Measurements from ENCODE around the gene TSPAN14.

TSPAN14 gene

DNA sequence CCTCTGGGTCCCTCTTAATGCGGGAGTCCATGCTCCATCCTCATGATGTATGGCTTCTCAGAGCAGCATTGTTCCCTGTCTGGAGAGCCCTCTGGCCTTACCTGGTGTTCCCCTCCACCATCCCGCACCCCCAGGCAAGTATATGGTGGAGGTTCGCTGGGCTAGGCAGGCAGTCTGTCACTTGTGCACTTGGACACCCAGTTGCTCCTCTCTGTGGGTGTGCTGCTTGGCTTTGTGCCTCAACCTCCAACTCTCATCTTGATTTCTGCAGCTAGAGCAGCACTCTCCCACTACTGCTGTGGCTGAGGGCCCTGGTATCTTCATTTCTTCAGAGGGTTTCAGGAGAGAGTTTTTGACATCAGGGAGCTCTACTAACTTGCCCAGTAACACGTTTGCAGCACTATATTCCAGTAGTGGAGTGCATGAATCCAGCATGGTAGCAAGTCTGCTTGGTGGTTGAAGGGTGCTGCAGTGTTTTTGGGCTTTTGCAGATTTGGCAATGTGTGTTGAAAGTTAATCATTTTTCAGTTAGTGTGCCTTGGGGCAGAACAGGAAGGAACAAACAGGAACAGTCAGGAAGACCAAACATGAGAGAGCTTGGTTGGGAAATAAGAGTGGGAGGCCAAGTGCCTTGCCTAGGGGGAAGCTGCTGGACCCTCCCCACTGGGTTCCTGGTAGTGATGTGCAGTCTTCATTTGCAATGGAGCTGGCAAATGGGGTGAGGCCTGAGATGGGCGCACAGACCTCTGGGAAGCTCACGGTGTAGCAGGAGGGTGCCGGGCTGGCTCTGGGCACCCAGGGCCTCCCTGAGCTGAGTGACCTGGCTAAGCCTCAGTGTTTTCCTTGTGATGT lies 37.4 kb downstream of the TSPAN14 start:
- no peak for DNase-seq

DNA sequence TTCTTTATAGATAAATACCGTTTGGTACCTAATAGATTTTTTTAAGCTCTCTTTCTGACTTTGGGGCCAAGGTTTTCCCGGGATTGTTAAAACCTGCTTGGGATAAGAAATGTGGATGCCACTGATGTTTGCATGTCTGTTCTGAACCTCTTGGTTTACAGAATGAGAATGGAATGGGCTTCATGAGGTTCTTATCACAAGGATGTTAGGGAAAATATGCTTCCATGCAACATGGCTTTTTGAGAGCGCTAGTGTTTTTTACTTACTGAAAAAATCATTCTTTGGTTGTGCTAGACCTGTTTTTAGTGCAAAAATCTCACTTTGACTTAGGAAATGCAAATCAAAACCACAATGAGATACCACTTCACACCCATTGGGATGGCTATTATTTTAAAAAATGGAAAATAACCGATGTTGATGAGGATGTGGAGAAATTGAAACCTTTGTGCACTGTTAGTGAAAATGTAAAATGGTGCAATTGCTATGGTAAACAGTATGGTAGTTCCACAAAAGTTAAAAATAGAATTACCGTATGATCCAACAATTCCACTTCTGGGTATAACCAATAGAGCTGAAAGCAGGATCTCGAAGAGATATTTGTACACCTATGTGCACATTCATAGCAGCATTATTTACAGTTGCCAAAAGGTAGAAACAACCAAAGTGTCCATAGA lies 38.9 kb downstream of the TSPAN14 start:
- DNase-seq = no peak

- no peak for DNase-seq
Measured at GRCh38 chr10:80493522-80494051, 39.5 kb downstream of the TSPAN14 start.

GRCh38 chr10:80496555-80497172 lies 42.6 kb downstream of the TSPAN14 start:
- DNase-seq = no peak

- DNase-seq = no peak
Measured at GRCh38 chr10:80497187-80498077, 43.3 kb downstream of the TSPAN14 start.

DNA sequence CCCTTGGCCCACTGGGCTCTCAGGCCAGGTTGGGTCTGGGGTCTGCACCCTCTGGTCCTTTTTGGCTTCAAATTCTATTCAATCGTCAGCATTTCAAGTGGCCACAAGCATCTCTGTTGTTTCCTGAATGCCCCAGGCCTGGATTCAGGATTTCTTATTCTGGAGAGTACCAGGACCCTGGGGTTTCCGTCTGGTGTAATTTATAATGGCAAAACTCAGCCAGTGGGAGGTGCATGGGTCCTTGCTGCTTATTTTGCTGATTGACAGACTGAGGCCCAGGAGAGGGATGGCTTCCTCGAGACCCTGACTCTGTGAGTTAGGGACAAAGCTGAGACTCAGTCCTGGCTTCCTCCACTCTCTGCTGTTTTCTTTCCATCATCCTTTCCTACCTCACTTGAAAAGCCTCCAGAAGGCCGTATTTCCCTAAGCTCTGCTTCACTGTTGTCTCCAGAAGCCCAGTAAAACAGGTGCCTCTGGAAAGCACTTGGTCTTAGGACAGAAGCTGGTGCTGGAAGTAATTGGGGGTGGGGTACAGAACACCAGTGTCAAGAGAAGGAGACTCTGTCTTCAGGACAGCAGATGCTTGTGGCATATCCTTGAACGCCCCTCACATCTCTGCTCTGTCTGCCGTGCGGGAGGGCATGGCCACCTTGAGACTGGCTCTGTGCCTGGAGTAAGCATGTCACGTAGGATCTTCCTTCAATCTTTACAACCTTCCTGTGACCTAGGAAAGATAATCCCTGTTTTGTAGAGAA lies 44.1 kb downstream of the TSPAN14 start:
- DNase-seq = no peak

DNA sequence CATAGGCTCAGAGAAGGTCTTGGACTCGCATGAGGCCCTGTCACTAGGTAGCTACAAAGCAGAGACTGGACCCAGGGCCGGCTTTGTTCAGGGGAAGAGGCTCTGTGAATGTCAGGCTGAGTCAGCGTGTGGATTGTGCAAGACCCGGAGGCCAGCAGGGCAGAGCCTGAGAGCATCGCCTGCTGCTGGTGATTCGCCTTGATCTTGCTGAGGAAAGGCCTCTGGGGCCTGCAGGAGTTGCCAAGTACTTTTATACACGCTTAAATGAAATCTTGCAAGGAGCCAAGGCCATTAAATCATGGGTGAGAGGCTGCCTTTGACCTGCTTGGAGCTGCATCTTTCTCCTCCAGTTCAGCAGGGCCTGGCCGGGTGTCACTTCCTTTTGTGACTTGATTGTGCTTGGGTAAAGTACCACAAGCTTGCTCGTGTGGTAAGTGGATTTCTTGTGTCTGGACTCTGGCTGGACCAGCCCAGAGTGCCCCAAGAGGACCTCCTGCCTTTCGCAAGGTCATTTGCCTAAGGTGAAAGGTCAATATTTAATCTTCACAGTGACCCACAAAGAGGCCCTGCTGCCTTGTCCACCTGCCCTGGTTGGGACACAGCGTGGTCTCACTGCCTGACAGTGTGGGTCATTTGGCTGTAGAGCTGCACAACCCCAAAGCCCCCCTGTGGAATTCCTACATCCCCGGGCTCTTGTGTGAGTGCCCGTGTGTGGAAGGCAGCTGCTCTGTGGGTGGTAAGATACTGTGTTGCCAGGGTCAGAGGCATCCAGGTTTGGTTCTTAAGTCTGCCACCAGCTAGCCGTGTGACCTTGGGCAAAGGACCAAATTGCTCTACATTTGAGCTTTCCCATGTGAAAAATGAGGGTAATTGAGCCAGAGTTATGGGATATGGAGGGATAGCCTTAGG lies 45.0 kb downstream of the TSPAN14 start:
- DNase-seq = no peak

GRCh38 chr10:80500572-80501380 lies 46.7 kb downstream of the TSPAN14 start:
- no peak for DNase-seq

GRCh38 chr10:80501381-80501912 lies 47.3 kb downstream of the TSPAN14 start:
- DNase-seq = no peak

DNA sequence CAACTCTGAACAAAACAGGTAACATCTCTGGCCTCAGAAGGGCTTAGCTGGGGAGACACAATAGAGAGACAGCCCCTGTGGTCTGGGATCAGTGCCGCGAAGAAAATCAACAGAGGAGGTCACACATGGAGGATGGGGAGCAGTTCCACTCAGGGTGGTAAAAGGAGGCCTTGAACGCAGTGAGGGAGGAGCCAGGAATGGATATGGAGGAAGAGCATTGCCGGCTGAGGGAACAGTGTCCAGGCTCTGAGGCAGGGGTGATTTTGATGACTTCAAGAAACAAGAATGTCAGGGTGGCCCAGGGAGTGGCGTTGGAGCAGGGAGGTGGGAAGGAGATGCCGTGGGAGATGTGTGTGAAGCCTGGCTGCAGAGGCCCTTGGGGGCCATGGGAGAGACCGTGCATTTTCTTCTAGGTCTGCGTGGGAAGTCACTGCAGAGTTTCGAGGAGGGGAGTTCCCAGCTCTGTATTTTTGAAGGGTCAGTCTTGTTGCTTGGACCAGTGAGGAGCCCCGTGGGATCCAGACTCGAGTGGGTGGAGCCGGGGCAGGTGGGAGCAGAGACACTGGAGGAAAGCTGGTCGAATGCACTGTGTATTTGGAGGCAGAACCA lies 47.9 kb downstream of the TSPAN14 start:
- no peak for DNase-seq

DNA sequence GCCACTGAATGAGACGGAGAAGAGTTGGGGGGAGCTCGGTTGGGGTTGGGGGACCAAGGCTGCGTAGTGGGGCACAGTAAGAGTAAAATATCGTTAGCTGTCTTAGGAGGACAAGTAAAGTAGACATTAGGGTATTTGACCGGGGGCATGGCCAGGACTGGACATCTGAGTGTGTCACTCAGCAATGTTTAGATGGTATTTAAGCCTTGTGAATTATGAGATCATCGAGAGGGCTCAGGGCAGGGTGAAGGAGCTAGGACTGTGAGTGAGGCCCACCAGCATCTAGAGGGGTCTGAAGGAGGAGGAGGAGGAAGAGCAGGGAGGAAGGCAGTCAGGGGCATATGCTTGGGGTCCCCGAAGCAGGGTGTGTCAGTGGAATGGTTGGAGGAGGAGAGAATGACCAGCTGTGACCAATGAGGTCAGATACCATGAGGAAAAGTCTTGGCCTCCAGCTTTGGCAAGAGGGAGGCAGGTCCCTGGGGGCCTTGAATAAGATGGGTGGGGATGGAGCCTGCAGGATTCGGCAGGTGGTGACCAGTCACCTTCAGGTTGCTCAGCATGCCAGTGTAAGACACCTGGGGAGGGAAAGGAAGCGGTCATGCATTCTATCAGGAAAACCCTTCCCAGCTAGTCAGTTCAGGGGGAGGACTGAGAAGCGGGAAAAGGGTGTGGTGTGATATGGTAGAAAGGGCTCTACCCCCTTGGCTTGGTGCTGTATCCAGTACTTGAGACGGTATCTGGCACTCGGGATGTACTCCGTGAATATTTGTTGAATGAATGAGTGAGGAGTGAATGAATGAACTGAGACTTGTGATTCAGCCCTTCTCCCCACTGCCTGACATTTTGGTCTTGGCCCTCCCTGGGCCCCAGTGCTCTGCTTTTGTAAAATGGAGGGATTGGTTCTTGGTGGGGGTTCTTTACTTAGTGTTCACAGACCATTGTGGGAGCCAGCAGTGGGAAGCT lies 48.8 kb downstream of the TSPAN14 start:
- DNase-seq = no peak

DNA sequence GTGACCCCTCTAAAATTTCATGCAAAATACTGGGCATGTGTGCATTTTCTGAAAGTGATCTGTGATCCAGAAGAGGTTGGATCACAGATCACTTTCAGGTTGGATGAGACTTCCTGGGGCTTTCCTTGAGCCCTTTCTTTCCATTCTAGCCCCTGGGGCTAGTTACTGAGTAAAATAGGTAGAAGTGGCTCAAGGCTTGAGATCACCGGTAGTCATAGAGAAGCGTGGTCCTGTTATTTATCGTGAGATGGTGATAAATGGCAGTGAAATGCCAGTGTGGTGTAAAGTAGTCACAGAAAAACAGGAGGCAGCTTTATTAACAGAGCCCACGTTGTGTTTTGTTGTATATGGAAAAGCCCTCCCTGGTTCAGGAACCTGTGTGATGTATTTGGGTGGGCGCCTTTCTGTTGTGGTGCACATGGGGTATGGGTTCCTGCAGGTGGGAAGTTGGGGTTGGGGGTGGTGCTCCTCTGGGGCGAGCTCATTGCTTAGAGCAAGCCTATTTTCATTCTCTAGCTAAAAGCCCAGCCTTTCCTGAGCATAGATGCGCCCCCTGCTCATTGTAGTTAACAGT lies 49.6 kb downstream of the TSPAN14 start:
- no peak for DNase-seq

DNA sequence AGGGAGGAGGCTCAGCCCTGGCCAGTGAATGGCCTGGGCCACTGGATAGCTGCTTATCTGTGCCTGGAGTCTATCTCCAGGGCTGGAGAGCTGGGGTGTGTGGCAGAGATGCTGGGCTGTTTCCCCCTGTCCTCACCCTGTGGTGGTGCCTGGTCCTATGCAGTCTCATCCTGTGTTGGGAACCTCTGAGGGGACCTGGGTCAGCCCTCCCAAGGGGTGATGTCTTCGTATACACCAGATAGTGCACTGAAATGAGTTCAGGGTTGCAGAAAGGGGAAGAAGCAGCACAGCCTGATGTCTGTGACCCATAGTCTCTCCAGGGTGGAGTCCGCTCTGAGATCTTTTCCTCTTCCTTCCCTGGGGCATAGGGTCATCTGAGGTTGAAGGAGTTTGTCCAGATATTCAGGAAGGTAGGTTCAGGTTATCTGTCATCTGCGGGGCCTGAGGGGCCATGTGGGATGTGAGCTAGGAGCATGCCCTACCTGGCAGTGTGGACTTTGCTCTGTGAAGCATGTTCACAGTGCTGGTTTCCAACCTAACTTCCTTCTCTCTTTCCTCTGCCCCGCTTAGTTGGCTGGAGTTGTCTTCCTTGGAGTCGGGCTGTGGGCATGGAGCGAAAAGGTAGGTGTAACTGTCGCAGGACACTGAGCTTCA lies 50.2 kb downstream of the TSPAN14 start:
- no peak for DNase-seq

- DNase-seq = no peak
Measured at GRCh38 chr10:80504897-80505465, 50.9 kb downstream of the TSPAN14 start.

- no peak for DNase-seq
Measured at GRCh38 chr10:80506189-80506575, 52.1 kb downstream of the TSPAN14 start.

- DNase-seq = no peak
Measured at GRCh38 chr10:80506836-80507487, 52.9 kb downstream of the TSPAN14 start.

All from NCI-H1436 (cell line).